Lung (tissue), 12 donors: ENCODE data around the gene NXPH3. TPM values are rescaled to one million over a fixed set of nuclear protein-coding genes. Genes with fewer than 3 reads are reported as not detected.

Experiments
- ATAC-seq: fragments of 200-7000 bp; cut with Tn5 transposase; one replicate; pipeline ENCODE4 v1.9.1; 2020; ENCODE audit warnings: moderate number of reproducible peaks; ENCODE audit not compliant: insufficient read depth, low FRiP score
- DNase-seq, 3 donors: peaks; one replicate each; pipeline ENCODE4 v3.0.0-alpha.2; 2013 to 2017
- H3K27ac ChIP-seq, 2 donors: one replicate each; pipeline ENCODE4 v1.5.1; 2013; ENCODE audit warnings: mild to moderate bottlenecking in 2 of 2, moderate library complexity in 2 of 2, control low read depth in 1 of 2, inconsistent platforms in 1 of 2, low read depth in 1 of 2, low read length in 1 of 2
- H3K27me3 ChIP-seq, 3 donors: one replicate each; pipeline ENCODE4 v1.5.1; 2013; ENCODE audit warnings: low read length in 2 of 3; ENCODE audit not compliant: control insufficient read depth in 3 of 3, insufficient read depth in 3 of 3
- H3K36me3 ChIP-seq, 4 donors: one replicate each; pipeline ENCODE4 v1.5.1; 2013; ENCODE audit warnings: low read length in 4 of 4, mild to moderate bottlenecking in 1 of 4, moderate library complexity in 1 of 4; ENCODE audit not compliant: control insufficient read depth in 4 of 4, insufficient read depth in 4 of 4
- H3K4me1 ChIP-seq, 5 donors: one replicate each; pipeline ENCODE4 v1.5.1; 2013; ENCODE audit warnings: low read length in 5 of 5, mild to moderate bottlenecking in 2 of 5, moderate library complexity in 1 of 5; ENCODE audit not compliant: control insufficient read depth in 5 of 5, insufficient read depth in 5 of 5
- H3K4me3 ChIP-seq: one replicate; pipeline ENCODE4 v1.5.1; 2013; ENCODE audit warnings: mild to moderate bottlenecking, control low read depth, moderate library complexity
- H3K9ac ChIP-seq, 2 donors: one replicate each; pipeline ENCODE4 v1.5.1; 2013; ENCODE audit warnings: low read length in 2 of 2, control low read depth in 1 of 2; ENCODE audit not compliant: insufficient read depth in 1 of 2
- H3K9me3 ChIP-seq, 4 donors: one replicate each; pipeline ENCODE4 v1.5.1; 2013; ENCODE audit warnings: low read length in 3 of 4, mild to moderate bottlenecking in 1 of 4, moderate library complexity in 1 of 4; ENCODE audit not compliant: control insufficient read depth in 4 of 4, insufficient read depth in 3 of 4
- CTCF ChIP-seq: IDR thresholded peaks from 2 replicates; pipeline ENCODE4 v1.5.1; 2012; ENCODE audit warnings: mild to moderate bottlenecking; ENCODE audit errors: control extremely low read depth, extremely low read depth
- WGBS, 2 donors: extraction: QIAGEN DNeasy Blood & Tissue Kit; methylation state at CpG; one replicate each; pipeline ENCODE4 v1.1.7; 2013; 5-methylcytosine and 5-hydroxymethylcytosine counted together
- polyA plus RNA-seq, 2 donors: library from polyadenylated mRNA; stranded (reverse); fragments of 200-250 nt; gene quantifications; one replicate each; pipeline ENCODE4 v1.2.1, GENCODE V29; 2013
- total RNA-seq, 2 donors: library from RNA; depleted of rRNA in 1 of 2; stranded (reverse); fragments of >200 nt in 1 of 2; gene quantifications; one replicate each; pipeline ENCODE4 v1.2.1, GENCODE V29; 2014 to 2021
- donor health status: control.
- donor health status: control.
- donor health status: Bipolar disorder and iron deficiency.
- donor health status: healthy.
- donor health status: DM: yes; HTN: yes; CAD: no.

The NXPH3 gene
- total and polyA plus RNA-seq, 4 donors, result 1.1 to 3.1 (median 2.0) TPM

GRCh38 chr17:49621946-49622529 lies 46.4 kb downstream of the NXPH3 start:
- Histone ChIP-seq H3K27ac (peak overlapping the region in 1 of 2 donors; percentile 22), H3K9ac (no peak overlapping the region), H3K4me3 (no peak overlapping the region), H3K27me3 (no peaks in the 10 kb centered on the region), H3K36me3 (peaks cover 16 to 35% (median 26%) of the 10 kb centered on the region in 4 donors), H3K9me3 (no peaks in the 10 kb centered on the region), H3K4me1 (peaks cover 0 to 16% (median 0%) of the 10 kb centered on the region in 5 donors)
- TF ChIP-seq CTCF, result no peak
- ATAC-seq (no peak), DNase-seq (no peak)
- 52 to 58% methylated on average over 2 of the region's 2 CpGs for WGBS, 2 donors

GRCh38 chr17:49624896-49625295 lies 49.2 kb downstream of the NXPH3 start:
- Histone ChIP-seq H3K9ac (no peak overlapping the region), H3K27me3 (no peaks in the 10 kb centered on the region), H3K36me3 (peaks cover 5 to 21% (median 12%) of the 10 kb centered on the region in 4 donors), H3K9me3 (no peaks in the 10 kb centered on the region), H3K27ac (no peak overlapping the region), H3K4me3 (no peak overlapping the region), H3K4me1 (peaks cover 0 to 29% (median 2%) of the 10 kb centered on the region in 5 donors)
- ATAC-seq (no peak), DNase-seq (no peak)
- no peak for TF ChIP-seq CTCF
- 72 to 92% methylated on average over 3 of the region's 3 CpGs for WGBS, 2 donors

- no peaks in the 10 kb centered on the region for H3K27me3 ChIP-seq
- no peak for TF ChIP-seq CTCF
- peaks cover 0 to 36% (median 9%) of the 10 kb centered on the region in 5 donors for H3K4me1 ChIP-seq
- no peak overlapping the region for H3K4me3 ChIP-seq
- H3K27ac ChIP-seq, result no peak overlapping the region
- ATAC-seq, result no peak
- H3K36me3 ChIP-seq, result no peaks in the 10 kb centered on the region
- no peaks in the 10 kb centered on the region for H3K9me3 ChIP-seq
- H3K9ac ChIP-seq, result no peak overlapping the region
- peak in 1 of 3 donors; percentile 39 for DNase-seq
Observed at GRCh38 chr17:49629447-49629846, 53.8 kb downstream of the NXPH3 start.
